T-helper 2 cell treated with Interferon-gamma antibody and Interleukin-4, amounts not matched to agents 5 μg/mL and 100 μg/mL, for 36 hours (primary cell): ENCODE measurements around the gene GNAI2.

ENCODE experiments used
- DNase-seq: peaks from one replicate; pipeline ENCODE4 v3.0.0; 2021; ENCODE audit warnings: low spot score
- H3K27ac Mint-ChIP-seq: one replicate; pipeline ENCODE4 v1.8.0; 2021; ENCODE audit warnings: mild to moderate bottlenecking, mixed read lengths
- H3K27me3 Mint-ChIP-seq: one replicate; pipeline ENCODE4 v1.8.0; 2021; ENCODE audit warnings: low read depth, mixed read lengths
- H3K36me3 Mint-ChIP-seq: one replicate; pipeline ENCODE4 v1.8.0; 2021; ENCODE audit warnings: low read depth, mixed read lengths
- H3K4me1 Mint-ChIP-seq: one replicate; pipeline ENCODE4 v1.8.0; 2021; ENCODE audit warnings: low read depth, mixed read lengths
- H3K4me3 Mint-ChIP-seq: one replicate; pipeline ENCODE4 v1.8.0; 2022; ENCODE audit warnings: mild to moderate bottlenecking, moderate library complexity, mixed read lengths
- H3K9me3 Mint-ChIP-seq: one replicate; pipeline ENCODE4 v1.8.0; 2021; ENCODE audit warnings: mixed read lengths

The GNAI2 gene

DNA sequence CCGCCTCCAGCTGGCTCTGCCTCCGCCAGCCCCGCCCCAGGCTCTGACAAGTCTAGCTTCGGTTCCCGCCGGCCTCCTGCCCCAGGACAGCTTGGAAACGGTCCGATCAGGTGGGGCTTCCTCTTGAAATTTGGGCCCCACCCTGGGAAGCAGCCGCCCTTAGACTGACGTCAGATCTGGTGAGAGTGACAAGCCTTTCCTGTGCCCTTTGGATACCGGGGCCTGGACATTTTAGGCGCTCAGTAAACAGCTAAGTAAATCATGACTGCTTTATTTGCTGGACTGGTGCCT, 63.6 kb downstream of the GNAI2 start:
- no peaks in the 10 kb centered on the region for H3K27me3 Mint-ChIP-seq
- H3K9me3 Mint-ChIP-seq: no peaks in the 10 kb centered on the region
- peaks cover 2% of the 10 kb centered on the region for H3K36me3 Mint-ChIP-seq
- H3K4me3 Mint-ChIP-seq: peak overlapping the region; percentile 98
- peak overlapping the region; percentile 99 for H3K27ac Mint-ChIP-seq
- H3K4me1 Mint-ChIP-seq: peaks cover 24% of the 10 kb centered on the region
- DNase-seq: no peak

DNA sequence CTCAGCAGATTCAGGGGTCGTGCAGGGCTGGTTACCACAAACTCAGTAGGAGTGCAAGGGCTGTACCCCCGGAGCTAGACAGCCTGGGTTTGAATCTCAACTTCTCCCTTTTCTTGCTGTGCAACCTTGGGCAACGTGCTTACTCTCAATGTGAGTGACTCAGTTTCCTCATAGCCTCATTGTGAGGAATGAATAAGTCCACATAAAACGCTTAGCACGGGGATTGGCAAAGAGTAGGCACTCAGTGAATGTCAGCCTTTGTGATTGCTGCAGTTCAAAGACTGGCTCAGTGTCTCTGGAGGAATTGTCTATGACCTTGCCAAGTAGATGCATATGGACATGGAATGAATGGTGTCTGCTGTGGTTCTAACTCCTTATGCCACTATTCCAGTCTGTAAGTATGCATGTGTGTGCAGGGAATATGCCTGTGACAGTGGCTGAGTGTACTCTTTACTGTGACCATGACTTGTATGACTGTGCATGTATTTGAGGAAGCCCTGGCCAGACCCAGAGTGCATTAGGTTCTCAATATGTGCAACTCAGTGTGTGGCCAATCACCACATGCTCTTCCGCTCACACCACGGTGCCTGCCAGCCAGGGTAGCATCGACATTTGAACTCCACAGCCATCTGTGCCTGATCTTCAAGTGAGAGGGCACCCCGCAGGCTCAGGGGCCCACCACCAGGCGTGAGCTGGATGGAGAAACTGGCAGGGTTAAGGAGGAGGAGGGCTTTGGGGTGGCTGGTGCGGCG, 64.1 kb downstream of the GNAI2 start:
- Mint-ChIP-seq H3K36me3 (peaks cover 2% of the 10 kb centered on the region), H3K9me3 (no peaks in the 10 kb centered on the region), H3K27me3 (no peaks in the 10 kb centered on the region), H3K4me1 (peaks cover 24% of the 10 kb centered on the region), H3K4me3 (peak overlapping the region; percentile 98), H3K27ac (peak overlapping the region; percentile 99)
- peak; percentile 23 for DNase-seq

GRCh38 chr3:50300681-50301254, 64.8 kb downstream of the GNAI2 start:
- no peak for DNase-seq
- Mint-ChIP-seq H3K27ac (peak overlapping the region; percentile 99), H3K36me3 (peaks cover 2% of the 10 kb centered on the region)

DNA sequence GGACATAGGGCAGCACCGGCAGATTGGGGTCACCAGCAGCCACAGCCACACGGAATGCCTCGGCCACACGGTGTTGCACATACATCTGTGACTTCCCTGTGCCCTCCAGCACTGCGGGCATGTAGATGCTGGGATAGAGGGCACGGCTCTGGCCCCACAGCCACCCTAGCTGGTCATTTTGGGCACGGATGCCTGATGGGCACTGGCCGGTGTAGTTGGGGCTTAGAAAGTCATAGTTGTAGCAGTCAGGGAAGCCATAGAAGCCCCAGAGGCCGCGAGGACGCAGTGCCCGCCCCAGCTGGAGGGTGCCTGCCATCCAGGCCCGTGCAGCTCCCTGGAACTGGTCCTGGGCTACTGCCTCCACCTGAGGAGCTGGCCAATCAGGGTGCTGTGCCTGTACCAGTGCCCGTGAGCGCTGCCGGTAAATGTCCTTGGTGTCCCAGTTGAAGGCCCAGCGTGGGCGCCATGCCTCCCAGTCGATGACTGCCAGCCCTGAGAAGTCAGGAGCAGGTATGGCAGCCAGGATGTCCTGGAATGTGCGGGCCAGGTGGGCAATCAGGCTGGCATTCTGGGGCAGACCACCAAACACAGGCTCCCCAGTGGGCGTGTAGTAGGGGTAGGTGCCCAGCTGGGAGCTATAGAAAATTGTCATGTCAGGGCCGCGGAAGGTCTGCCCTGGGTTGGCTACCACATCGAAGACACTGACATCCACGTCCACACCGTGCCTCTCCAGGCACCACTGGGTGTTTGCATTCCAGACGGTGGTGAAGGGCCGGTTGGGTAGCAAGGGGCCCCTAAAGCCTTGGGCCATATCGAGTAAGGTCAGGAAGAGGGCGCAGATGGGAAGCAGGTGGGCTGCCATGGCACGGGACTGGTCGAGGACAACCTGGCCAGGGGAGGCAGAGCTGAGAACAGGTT, 66.3 kb downstream of the GNAI2 start:
- H3K36me3 Mint-ChIP-seq: no peaks in the 10 kb centered on the region
- H3K9me3 Mint-ChIP-seq: no peaks in the 10 kb centered on the region
- peak overlapping the region; percentile 45 for H3K27ac Mint-ChIP-seq
- no peak overlapping the region for H3K4me3 Mint-ChIP-seq
- DNase-seq: no peak
- H3K27me3 Mint-ChIP-seq: no peaks in the 10 kb centered on the region
- peaks cover 20% of the 10 kb centered on the region for H3K4me1 Mint-ChIP-seq

More at GRCh38 chr3:50300681-50301254, 64.8 kb downstream of the GNAI2 start:
- no peaks in the 10 kb centered on the region for H3K27me3 Mint-ChIP-seq
- no peaks in the 10 kb centered on the region for H3K9me3 Mint-ChIP-seq
- H3K4me3 Mint-ChIP-seq: peak overlapping the region; percentile 98
- H3K4me1 Mint-ChIP-seq: peaks cover 24% of the 10 kb centered on the region

DNA sequence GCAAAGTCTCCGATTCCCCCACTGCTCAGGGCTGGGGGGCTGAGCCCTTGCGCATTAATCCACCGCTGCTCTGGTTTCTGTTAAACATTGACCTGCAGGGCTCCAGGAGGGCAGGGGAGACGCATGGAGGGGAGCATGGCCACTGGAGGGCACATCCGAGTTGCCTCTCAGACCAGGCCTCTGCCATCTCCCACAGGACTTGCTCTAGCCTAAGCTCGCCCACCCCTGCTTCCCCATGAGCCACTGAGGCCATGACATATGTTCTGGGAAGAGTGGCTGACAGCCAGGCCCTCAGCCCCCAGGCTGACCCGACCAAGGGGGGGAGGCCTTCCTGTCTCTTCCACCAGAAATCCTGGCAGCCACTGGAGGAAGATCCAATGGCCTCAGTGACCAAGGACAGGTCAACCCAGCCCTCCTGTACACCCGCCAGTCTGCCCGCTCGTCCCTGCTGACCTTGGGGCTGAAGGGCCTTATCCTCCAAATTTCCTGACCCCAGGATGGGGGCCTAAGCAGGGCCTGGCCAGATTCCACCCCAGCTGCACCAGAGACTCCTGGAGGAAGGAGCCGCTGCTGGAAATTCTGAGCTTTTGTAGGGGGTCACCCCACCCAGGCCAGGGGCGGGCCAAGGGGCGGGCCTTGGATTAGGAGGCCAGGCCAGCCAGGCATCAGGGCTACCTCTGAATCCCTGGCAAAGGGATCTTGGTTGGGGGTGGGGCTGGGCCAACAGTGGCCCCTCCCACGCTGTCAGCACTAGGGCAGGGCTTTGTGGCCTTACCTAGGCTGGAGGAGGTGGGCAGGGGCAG, 67.2 kb downstream of the GNAI2 start, which contains the start of gene HYAL1:
Gene HYAL1 (minus strand): TSS at position 562 of the 803 bp plus-strand sequence. CDS start 618 bp downstream, outside the sequence.
- Mint-ChIP-seq H3K36me3 (no peaks in the 10 kb centered on the region), H3K4me3 (no peak within 1 kb of the TSS), H3K9me3 (no peaks in the 10 kb centered on the region), H3K4me1 (peaks cover 14% of the 10 kb centered on the region), H3K27ac (peak within 1 kb of the TSS; percentile 10), H3K27me3 (no peaks in the 10 kb centered on the region)
- no peak for DNase-seq

GRCh38 chr3:50304601-50305000, 68.6 kb downstream of the GNAI2 start:
- peaks cover 2% of the 10 kb centered on the region for H3K9me3 Mint-ChIP-seq
- no peak overlapping the region for H3K27ac Mint-ChIP-seq
- peaks cover 13% of the 10 kb centered on the region for H3K4me1 Mint-ChIP-seq
- H3K4me3 Mint-ChIP-seq: no peak overlapping the region
- no peaks in the 10 kb centered on the region for H3K36me3 Mint-ChIP-seq
- H3K27me3 Mint-ChIP-seq: no peaks in the 10 kb centered on the region
- DNase-seq: no peak
